Naive thymus-derived CD4-positive, alpha-beta T cell (primary cell): ENCODE results near the gene CHFR. TPM values are rescaled to one million over a fixed set of nuclear protein-coding genes. Genes with fewer than 3 reads are reported as not detected.
"Not testable (repeated sequence)": the region's sequence is repeated elsewhere in the genome, so short reads cannot be mapped to it uniquely, and the experiment has no call there.

Experiments used
- ATAC-seq: fragments of 150-1000 bp; cut with Tn5 transposase; 2 replicates; pipeline ENCODE4 v1.10.0; 2021; ENCODE audit warnings: mild to moderate bottlenecking, moderate library complexity
- CTCF ChIA-PET: fragments of 350-600 bp; sonication (Branson Sonifier 250); formaldehyde crosslinking; loops from one replicate; lab custom pipeline; 2021; ENCODE audit warnings: antibody characterized with exemption; lab: Charles Lee
- POLR2A ChIA-PET: fragments of 350-600 bp; sonication (Branson Sonifier 250); formaldehyde crosslinking; loops from one replicate; lab custom pipeline; 2021; ENCODE audit warnings: antibody characterized with exemption, inconsistent platforms; lab: Charles Lee
- DNase-seq, 9 donors: peaks; one replicate each; pipeline versions ENCODE4 v3.0.0 to v3.0.0-alpha.2; 2020 to 2022; ENCODE audit warnings: mixed read lengths in 1 of 9
- H3K27ac ChIP-seq: one replicate; pipeline ENCODE4 v1.7.0; 2013; ENCODE audit warnings: mild to moderate bottlenecking, low read depth, low read length, moderate library complexity
- H3K27me3 ChIP-seq, 2 donors: one replicate each; pipeline ENCODE4 v1.7.0; 2013; ENCODE audit warnings: low read length in 2 of 2, mild to moderate bottlenecking in 2 of 2, moderate library complexity in 2 of 2; ENCODE audit not compliant: control insufficient read depth in 2 of 2, insufficient read depth in 2 of 2
- H3K36me3 ChIP-seq, 3 experiments: 1 replicate in 2 of 3; 2 replicates in 1 of 3; pipeline ENCODE4 v1.7.0; 2013; ENCODE audit warnings: low read length in 3 of 3, mild to moderate bottlenecking in 3 of 3, moderate library complexity in 1 of 3; ENCODE audit not compliant: insufficient read depth in 3 of 3, control insufficient read depth in 2 of 3
- H3K4me1 ChIP-seq, 2 donors: one replicate each; pipeline ENCODE4 v1.7.0; 2013; ENCODE audit warnings: low read length in 2 of 2, mild to moderate bottlenecking in 2 of 2, moderate library complexity in 1 of 2; ENCODE audit not compliant: control insufficient read depth in 2 of 2, insufficient read depth in 2 of 2
- H3K4me3 ChIP-seq: 2 replicates; pipeline ENCODE4 v1.7.0; 2013; ENCODE audit warnings: mild to moderate bottlenecking, low read length
- H3K9me3 ChIP-seq, 3 experiments: 1 replicate in 2 of 3; 2 replicates in 1 of 3; pipeline ENCODE4 v1.7.0; 2013; ENCODE audit warnings: low read length in 3 of 3; ENCODE audit not compliant: control insufficient read depth in 2 of 3
- H3K27ac Mint-ChIP-seq, 9 donors: one replicate each; pipeline ENCODE4 v1.8.0; 2020 to 2022; ENCODE audit warnings: mixed read lengths in 9 of 9, mild to moderate bottlenecking in 8 of 9, moderate library complexity in 5 of 9, inconsistent platforms in 2 of 9
- H3K27me3 Mint-ChIP-seq, 5 donors: one replicate each; pipeline ENCODE4 v1.8.0; 2021 to 2022; ENCODE audit warnings: mixed read lengths in 5 of 5, mild to moderate bottlenecking in 1 of 5
- H3K36me3 Mint-ChIP-seq, 5 donors: one replicate each; pipeline ENCODE4 v1.8.0; 2020 to 2022; ENCODE audit warnings: mixed read lengths in 5 of 5, mild to moderate bottlenecking in 3 of 5, inconsistent platforms in 1 of 5
- H3K4me1 Mint-ChIP-seq, 7 donors: one replicate each; pipeline ENCODE4 v1.8.0; 2020 to 2022; ENCODE audit warnings: mixed read lengths in 7 of 7, mild to moderate bottlenecking in 3 of 7, inconsistent platforms in 1 of 7
- H3K4me3 Mint-ChIP-seq, 10 donors: one replicate each; pipeline ENCODE4 v1.8.0; 2020 to 2022; ENCODE audit warnings: mild to moderate bottlenecking in 10 of 10, mixed read lengths in 10 of 10, moderate library complexity in 6 of 10, inconsistent platforms in 2 of 10
- H3K9me3 Mint-ChIP-seq, 11 donors: one replicate each; pipeline ENCODE4 v1.8.0; 2020 to 2022; ENCODE audit warnings: mixed read lengths in 11 of 11, mild to moderate bottlenecking in 4 of 11, inconsistent platforms in 1 of 11, moderate library complexity in 1 of 11
- intact Hi-C, 2 donors: fragments of 100-400 bp; cut with micrococcal nuclease; formaldehyde crosslinking; loops; one replicate each; pipeline ENCODE4 v1.15.1; 2023
- polyA plus RNA-seq, 2 donors: library from polyadenylated mRNA; unstranded; fragments of 300-500 nt; fragmentation: Illumina TruSeq; gene quantifications; one replicate each; pipeline ENCODE4 v1.2.3, GENCODE V29; 2021
- total RNA-seq, 6 experiments: library from RNA in 5 of 6; stranded (reverse) in 5 of 6; gene quantifications; 1 replicate in 5 of 6; 2 replicates in 1 of 6; pipeline ENCODE4 v1.2.3 and lab custom pipeline; 2021 to 2026

CHFR gene
- total and polyA plus RNA-seq, 7 experiments from 2014 or later, result 25.2 to 97.8 (median 67.3) TPM

DNA sequence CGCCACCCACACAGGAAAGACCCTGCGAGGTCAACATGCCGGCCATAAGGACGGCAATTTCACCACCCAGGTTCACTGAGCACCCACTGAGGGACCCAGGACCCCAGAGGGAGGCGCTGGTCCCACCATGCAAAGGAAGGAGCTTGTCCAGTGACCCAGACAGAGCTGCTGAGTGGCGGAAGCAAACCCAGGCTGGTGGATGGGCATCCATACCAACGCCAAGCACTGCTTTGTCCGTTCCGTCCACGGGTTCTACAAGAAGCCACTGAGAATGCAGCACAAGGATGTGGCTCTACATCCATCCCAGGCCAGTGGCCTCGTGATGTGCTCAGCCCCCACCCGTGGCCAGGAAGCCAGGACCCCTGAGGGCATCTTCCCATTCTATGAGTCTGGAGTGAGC lies 34.9 kb downstream of the CHFR start:
- ChIA-PET POLR2A (interaction anchor here (0.5 kb wide), 1 partner anchor 23 kb away, joined by 4 read pairs; no protein-coding TSS in a partner anchor), CTCF (no interaction called here)
- Mint-ChIP-seq H3K9me3 (peaks cover 0 to 2% (median 0%) of the 10 kb centered on the region in 11 donors), H3K36me3 (peaks cover 13 to 56% (median 29%) of the 10 kb centered on the region in 5 donors), H3K27me3 (no peaks in the 10 kb centered on the region), H3K27ac (peak overlapping the region in 1 of 9 donors; percentile 21), H3K4me3 (no peak overlapping the region), H3K4me1 (peaks cover 0 to 14% (median 7%) of the 10 kb centered on the region in 7 donors)
- Histone ChIP-seq H3K9me3 (no peaks in the 10 kb centered on the region), H3K36me3 (peaks cover 10 to 84% (median 12%) of the 10 kb centered on the region in 3 experiments), H3K27ac (no peak overlapping the region), H3K4me3 (no peak overlapping the region), H3K4me1 (no peaks in the 10 kb centered on the region), H3K27me3 (no peaks in the 10 kb centered on the region)
- DNase-seq, result no peak
- intact Hi-C loops, result no loop called here
- no peak for ATAC-seq

DNA sequence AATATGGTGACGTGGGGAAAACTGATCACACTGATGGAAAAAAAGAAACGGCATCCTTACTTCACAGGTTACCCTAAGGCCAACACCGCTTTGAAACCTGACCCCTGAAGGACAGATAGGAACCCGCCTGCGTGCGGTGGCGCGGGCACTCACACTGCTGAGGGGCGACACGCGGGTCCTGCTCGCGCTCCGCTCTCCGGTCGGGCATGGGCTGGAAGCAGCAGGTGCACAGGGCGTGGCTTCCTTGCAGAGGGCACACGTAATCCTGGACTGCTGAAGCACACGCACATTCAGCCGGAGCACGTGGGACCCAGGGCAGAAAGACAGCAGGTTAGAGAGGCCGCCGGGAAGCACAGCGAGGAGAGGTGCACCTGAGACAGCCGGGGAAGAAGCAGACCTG lies 35.9 kb downstream of the CHFR start:
- DNase-seq, result no peak
- CTCF ChIA-PET, result no interaction called here
- Mint-ChIP-seq H3K27ac (peak overlapping the region in 1 of 9 donors; percentile 54), H3K36me3 (peaks cover 12 to 60% (median 28%) of the 10 kb centered on the region in 5 donors), H3K4me3 (no peak overlapping the region), H3K27me3 (no peaks in the 10 kb centered on the region), H3K9me3 (peaks cover 0 to 2% (median 0%) of the 10 kb centered on the region in 11 donors), H3K4me1 (peaks cover 0 to 19% (median 12%) of the 10 kb centered on the region in 7 donors)
- no peak overlapping the region for H3K27ac ChIP-seq
- no peaks in the 10 kb centered on the region for H3K9me3 ChIP-seq
- intact Hi-C loops, result no loop called here
- POLR2A ChIA-PET, result interaction anchor here (0.6 kb wide), 1 partner anchor 28 kb away, joined by 3 read pairs; no protein-coding TSS in a partner anchor
- H3K4me1 ChIP-seq, result peaks cover 0 to 5% of the 10 kb centered on the region in 2 donors
- H3K27me3 ChIP-seq, result no peaks in the 10 kb centered on the region
- ATAC-seq, result no peak
- H3K4me3 ChIP-seq, result no peak overlapping the region
- peaks cover 12 to 84% (median 15%) of the 10 kb centered on the region in 3 experiments for H3K36me3 ChIP-seq

DNA sequence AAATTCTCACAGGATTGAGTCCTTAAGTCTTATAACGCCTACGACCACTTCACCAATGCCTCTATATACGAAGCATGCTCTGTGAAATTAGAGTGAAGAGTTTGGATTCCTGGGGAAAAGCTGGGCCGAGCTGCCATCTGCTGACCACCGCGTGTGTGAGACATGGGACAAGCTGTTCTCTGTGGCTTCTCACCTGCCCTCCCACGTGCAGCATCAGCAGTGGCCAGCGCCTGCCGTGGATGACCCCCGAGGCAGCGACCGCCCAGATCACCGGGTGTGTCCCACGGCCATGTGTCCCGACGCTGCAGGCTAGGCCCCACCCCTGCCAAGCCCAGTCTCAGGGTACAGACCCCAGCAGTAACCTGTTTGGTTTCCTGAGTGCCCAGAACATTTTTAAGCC lies 37.1 kb downstream of the CHFR start:
- no peaks in the 10 kb centered on the region for H3K9me3 ChIP-seq
- H3K27me3 ChIP-seq, result no peaks in the 10 kb centered on the region
- H3K27ac Mint-ChIP-seq, result no peak overlapping the region
- DNase-seq, result no peak
- H3K4me1 ChIP-seq, result peaks cover 0 to 5% of the 10 kb centered on the region in 2 donors
- intact Hi-C loops, result no loop called here
- peaks cover 0 to 2% (median 0%) of the 10 kb centered on the region in 11 donors for H3K9me3 Mint-ChIP-seq
- ATAC-seq, result no peak
- H3K4me3 Mint-ChIP-seq, result no peak overlapping the region
- H3K27me3 Mint-ChIP-seq, result no peaks in the 10 kb centered on the region
- H3K36me3 Mint-ChIP-seq, result peaks cover 5 to 55% (median 26%) of the 10 kb centered on the region in 5 donors
- peaks cover 0 to 25% (median 11%) of the 10 kb centered on the region in 7 donors for H3K4me1 Mint-ChIP-seq
- H3K36me3 ChIP-seq, result peaks cover 12 to 79% (median 15%) of the 10 kb centered on the region in 3 experiments
- ChIA-PET POLR2A (interaction anchor here (0.6 kb wide), 1 partner anchor 26 kb away, joined by 3 read pairs; no protein-coding TSS in a partner anchor), CTCF (no interaction called here)
- no peak overlapping the region for H3K27ac ChIP-seq
- H3K4me3 ChIP-seq, result no peak overlapping the region

DNA sequence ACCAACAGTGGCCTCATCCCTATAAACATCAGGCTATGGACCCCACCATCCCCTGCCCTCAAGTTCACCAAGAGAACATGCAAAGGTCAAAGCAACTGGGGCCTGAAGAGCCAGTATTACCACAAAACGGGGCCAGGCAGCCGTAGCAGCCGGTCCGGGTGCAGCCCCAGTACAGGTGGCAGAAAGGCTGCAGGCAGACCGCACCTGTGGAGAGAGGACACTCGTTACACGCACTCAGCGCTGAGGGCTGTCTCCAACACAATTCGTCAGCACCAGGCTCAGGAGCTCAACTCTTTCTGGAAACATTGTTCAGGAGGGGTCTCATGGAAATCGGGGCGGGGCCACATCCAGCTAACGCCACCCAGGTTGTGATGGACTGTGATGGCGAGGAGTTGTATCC lies 38.9 kb downstream of the CHFR start:
- Histone ChIP-seq H3K4me1 (peaks cover 0 to 5% of the 10 kb centered on the region in 2 donors), H3K36me3 (peaks cover 9 to 71% (median 15%) of the 10 kb centered on the region in 3 experiments), H3K4me3 (no peak overlapping the region), H3K27ac (no peak overlapping the region), H3K9me3 (no peaks in the 10 kb centered on the region), H3K27me3 (no peaks in the 10 kb centered on the region)
- DNase-seq (no peak), ATAC-seq (no peak)
- H3K36me3 Mint-ChIP-seq, result peaks cover 0 to 50% (median 19%) of the 10 kb centered on the region in 5 donors
- H3K4me1 Mint-ChIP-seq, result peaks cover 0 to 25% (median 11%) of the 10 kb centered on the region in 7 donors
- intact Hi-C loops, result no loop called here
- peaks cover 0 to 2% (median 0%) of the 10 kb centered on the region in 11 donors for H3K9me3 Mint-ChIP-seq
- H3K27me3 Mint-ChIP-seq, result no peaks in the 10 kb centered on the region
- peak overlapping the region in 1 of 10 donors; percentile 41 for H3K4me3 Mint-ChIP-seq
- H3K27ac Mint-ChIP-seq, result peak overlapping the region in 6 of 9 donors; percentile 31 to 93 (median 76)
- ChIA-PET POLR2A (interaction anchor here (1.5 kb wide), 1 partner anchor 12 kb away, joined by 4 read pairs; no protein-coding TSS in a partner anchor), CTCF (no interaction called here)

DNA sequence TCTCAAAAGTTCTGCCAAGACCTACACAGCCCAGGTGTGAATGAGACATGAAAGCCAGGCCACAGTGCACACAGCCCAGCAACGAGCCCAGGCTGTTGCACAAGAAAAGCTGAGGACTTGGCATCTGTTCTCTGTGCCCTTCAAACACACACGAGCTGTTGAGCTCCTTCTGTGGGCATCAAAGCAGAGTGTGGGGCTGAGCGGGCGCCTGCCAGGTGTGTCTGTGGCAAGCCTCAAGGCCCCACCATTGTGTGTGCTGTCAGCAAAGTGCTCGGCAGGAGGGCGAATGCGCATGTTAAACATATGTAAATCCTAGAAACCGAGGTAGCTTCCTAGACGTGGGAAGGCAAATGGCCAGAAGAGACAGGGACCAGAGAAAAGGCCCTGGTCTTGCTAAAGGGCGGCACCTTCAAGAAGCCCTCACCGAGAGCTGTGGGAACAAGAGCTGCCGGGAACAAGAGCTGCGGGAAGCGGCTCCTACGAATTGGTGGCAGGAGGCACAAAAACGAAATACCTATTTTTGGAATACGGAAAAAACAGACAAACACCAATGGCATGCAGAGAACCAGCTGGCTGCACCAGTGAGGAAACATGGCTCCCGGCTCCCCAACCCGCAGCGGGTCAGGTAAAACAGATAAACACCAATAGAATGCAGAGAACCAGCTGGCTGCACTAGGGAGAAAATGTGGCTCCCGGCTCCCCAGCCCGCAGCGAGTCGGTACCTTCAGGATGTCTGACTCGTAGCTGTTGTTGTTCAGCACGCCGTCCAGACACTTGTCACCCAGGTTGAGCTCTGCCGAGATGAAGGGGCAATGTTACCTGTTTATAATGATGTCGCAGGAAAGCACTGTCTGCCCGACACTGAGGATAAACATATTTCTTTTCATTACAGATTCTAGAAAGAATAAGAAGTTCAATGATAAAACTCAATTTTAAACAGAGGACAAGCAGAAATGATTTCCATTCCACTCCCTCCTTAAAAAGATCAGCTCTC lies 39.7 kb downstream of the CHFR start:
- Histone ChIP-seq H3K36me3 (peaks cover 7 to 70% (median 10%) of the 10 kb centered on the region in 3 experiments), H3K4me3 (no peak overlapping the region), H3K27me3 (no peaks in the 10 kb centered on the region), H3K27ac (peak overlapping the region; percentile 35), H3K4me1 (peaks cover 0 to 5% of the 10 kb centered on the region in 2 donors), H3K9me3 (no peaks in the 10 kb centered on the region)
- DNase-seq, result peak in 5 of 9 donors; percentile 40 to 55 (median 45)
- CTCF ChIA-PET, result no interaction called here
- peaks cover 0 to 2% (median 0%) of the 10 kb centered on the region in 11 donors for H3K9me3 Mint-ChIP-seq
- peaks cover under 1 to 49% (median 20%) of the 10 kb centered on the region in 5 donors for H3K36me3 Mint-ChIP-seq
- intact Hi-C loops, result no loop called here
- H3K27me3 Mint-ChIP-seq, result no peaks in the 10 kb centered on the region
- ATAC-seq, result peak; percentile 36
- POLR2A ChIA-PET, result interaction anchor here (1.5 to 1.9 kb wide), 3 partner anchors 11 to 19 kb away, joined by 4 to 7 read pairs (median 7); partner anchors contain the start of gene GOLGA3
- peak overlapping the region in 7 of 9 donors; percentile 55 to 93 (median 76) for H3K27ac Mint-ChIP-seq
- peak overlapping the region in 8 of 10 donors; percentile 12 to 62 (median 34) for H3K4me3 Mint-ChIP-seq
- H3K4me1 Mint-ChIP-seq, result peaks cover 0 to 25% (median 11%) of the 10 kb centered on the region in 7 donors

DNA sequence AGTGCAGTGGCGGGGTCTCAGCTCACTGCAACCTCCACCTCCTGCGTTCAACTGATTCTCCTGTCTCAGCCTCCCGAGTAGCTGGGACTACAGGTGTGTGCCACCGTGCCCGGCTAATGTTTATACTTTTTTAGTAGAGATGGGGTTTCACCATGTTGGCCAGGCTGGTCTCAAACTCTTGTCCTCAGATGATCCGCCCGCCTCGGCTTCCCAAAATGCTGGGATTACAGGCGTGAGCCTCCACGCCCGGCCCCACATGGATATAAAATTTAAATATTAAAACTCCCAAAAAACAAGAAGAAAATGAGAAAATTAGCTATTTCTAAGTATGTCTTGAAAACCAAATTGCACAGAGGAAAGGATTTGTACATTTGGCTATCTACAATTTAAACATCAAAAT lies 42.7 kb downstream of the CHFR start:
- CTCF ChIA-PET, H3K4me3 Mint-ChIP-seq, DNase-seq, intact Hi-C loops, ATAC-seq, H3K27me3 Mint-ChIP-seq, H3K27me3 ChIP-seq, H3K4me1 ChIP-seq, H3K4me3 ChIP-seq, H3K9me3 Mint-ChIP-seq, H3K27ac ChIP-seq, H3K9me3 ChIP-seq: not testable (repeated sequence)
- peaks cover 4 to 74% (median 5%) of the 10 kb centered on the region in 3 experiments for H3K36me3 ChIP-seq
- peak overlapping the region in 1 of 9 donors; percentile 70 for H3K27ac Mint-ChIP-seq
- peaks cover 9 to 53% (median 28%) of the 10 kb centered on the region in 5 donors for H3K36me3 Mint-ChIP-seq
- peaks cover 3 to 25% (median 11%) of the 10 kb centered on the region in 7 donors for H3K4me1 Mint-ChIP-seq
- POLR2A ChIA-PET, result interaction anchor here (0.6 kb wide), 1 partner anchor 11 kb away, joined by 4 read pairs; no protein-coding TSS in a partner anchor
